ENCODE results near the gene ZXDC.

- TF ChIP-seq POLR2A (IDR thresholded peaks at IDR 0.05) (no peak), CTCF (IDR thresholded peaks at IDR 0.05) (no peak)
These were observed 11.6 kb downstream of the ZXDC start for GRCh38 chr3:126464093-126464492.

Measured in gastroesophageal sphincter (tissue), 3 donors.